GM10847 (cell line): ENCODE data around the gene TRDN.

Source experiments
- POLR2A ChIP-seq: IDR thresholded peaks from 2 replicates; pipeline ENCODE4 v1.6.1; 2011; ENCODE audit not compliant: insufficient read length; ENCODE audit errors: extremely low read depth

TRDN gene

GRCh38 chr6:123332070-123332469 lies 304.7 kb downstream of the TRDN start:
- no peak for TF ChIP-seq POLR2A

- TF ChIP-seq POLR2A, result no peak
Observed at GRCh38 chr6:123329337-123329736, 307.4 kb downstream of the TRDN start.

GRCh38 chr6:123323452-123324329 lies 313.1 kb downstream of the TRDN start:
- no peak for TF ChIP-seq POLR2A

GRCh38 chr6:123321020-123321419 lies 315.7 kb downstream of the TRDN start:
- TF ChIP-seq POLR2A, result no peak

GRCh38 chr6:123316733-123317323 lies 319.9 kb downstream of the TRDN start:
- no peak for TF ChIP-seq POLR2A

- TF ChIP-seq POLR2A, result no peak
Observed at GRCh38 chr6:123309130-123309529, 327.6 kb downstream of the TRDN start.

- no peak for TF ChIP-seq POLR2A
Observed at GRCh38 chr6:123306334-123306733, 330.4 kb downstream of the TRDN start.

- no peak for TF ChIP-seq POLR2A
Observed at GRCh38 chr6:123295672-123296071, 341.1 kb downstream of the TRDN start.

- no peak for TF ChIP-seq POLR2A
Observed at GRCh38 chr6:123295181-123295580, 341.6 kb downstream of the TRDN start.

- no peak for TF ChIP-seq POLR2A
Observed at GRCh38 chr6:123288649-123289048, 348.1 kb downstream of the TRDN start.

- no peak for TF ChIP-seq POLR2A
Observed at GRCh38 chr6:123276546-123276980, 360.2 kb downstream of the TRDN start.

GRCh38 chr6:123263981-123264380 lies 372.8 kb downstream of the TRDN start:
- TF ChIP-seq POLR2A, result no peak

- TF ChIP-seq POLR2A, result no peak
Observed at GRCh38 chr6:123240626-123241025, 396.1 kb downstream of the TRDN start.

- TF ChIP-seq POLR2A, result no peak
Observed at GRCh38 chr6:123233336-123233735, 403.4 kb downstream of the TRDN start.

GRCh38 chr6:123226398-123226797 lies 410.4 kb downstream of the TRDN start:
- TF ChIP-seq POLR2A, result no peak

GRCh38 chr6:123224077-123224476 lies 412.7 kb downstream of the TRDN start:
- no peak for TF ChIP-seq POLR2A
